GM19395 (cell line): ENCODE results near the gene VPS37D.

ENCODE experiments used
- ATAC-seq: cut with Tn5 transposase; IDR thresholded peaks from one replicate; pipeline ENCODE4 v1.9.1; 2021; ENCODE audit warnings: mild to moderate bottlenecking, moderate library complexity; ENCODE audit not compliant: unreplicated experiment

The VPS37D gene

GRCh38 chr7:73679709-73680108 lies 12.1 kb downstream of the VPS37D start:
- no peak for ATAC-seq

GRCh38 chr7:73680501-73680900 lies 12.9 kb downstream of the VPS37D start:
- no peak for ATAC-seq

GRCh38 chr7:73681031-73681430 lies 13.4 kb downstream of the VPS37D start:
- ATAC-seq, result no peak

GRCh38 chr7:73682745-73683055 lies 15.1 kb downstream of the VPS37D start:
- no peak for ATAC-seq

- peak; percentile 90 for ATAC-seq
Observed at GRCh38 chr7:73683056-73683787, 15.6 kb downstream of the VPS37D start, which contains the start of the genes BUD23 and DNAJC30. Gene BUD23 (plus strand): TSS chr7:73683597. CDS start chr7:73683626, 29 bp downstream. Gene DNAJC30 (minus strand): TSS chr7:73683453. CDS start chr7:73683423, 30 bp downstream.

GRCh38 chr7:73683788-73684693 lies 16.4 kb downstream of the VPS37D start:
- peak; percentile 25 for ATAC-seq

GRCh38 chr7:73685311-73685710 lies 17.7 kb downstream of the VPS37D start:
- no peak for ATAC-seq

GRCh38 chr7:73688288-73688687 lies 20.7 kb downstream of the VPS37D start:
- no peak for ATAC-seq

GRCh38 chr7:73690646-73691045 lies 23.0 kb downstream of the VPS37D start:
- ATAC-seq, result no peak

- no peak for ATAC-seq
Observed at GRCh38 chr7:73696372-73696771, 28.7 kb downstream of the VPS37D start.

GRCh38 chr7:73698410-73698809 lies 30.8 kb downstream of the VPS37D start:
- ATAC-seq, result no peak

GRCh38 chr7:73699370-73700068 lies 31.9 kb downstream of the VPS37D start:
- ATAC-seq, result no peak

- no peak for ATAC-seq
Observed at GRCh38 chr7:73700069-73700423, 32.4 kb downstream of the VPS37D start.

- no peak for ATAC-seq
Observed at GRCh38 chr7:73700581-73701134, 33.0 kb downstream of the VPS37D start.

- no peak for ATAC-seq
Observed at GRCh38 chr7:73701357-73701995, 33.8 kb downstream of the VPS37D start.

GRCh38 chr7:73702226-73702625 lies 34.6 kb downstream of the VPS37D start:
- ATAC-seq, result no peak

GRCh38 chr7:73702665-73703064 lies 35.0 kb downstream of the VPS37D start:
- no peak for ATAC-seq

GRCh38 chr7:73703225-73703624 lies 35.6 kb downstream of the VPS37D start:
- ATAC-seq, result no peak

- no peak for ATAC-seq
Observed at GRCh38 chr7:73703757-73704639, 36.4 kb downstream of the VPS37D start.
